Fibroblast of skin of left quadriceps (primary cell): ENCODE measurements around the gene LZTS3.
"Not testable (repeated sequence)": the region's sequence is repeated elsewhere in the genome, so short reads cannot be mapped to it uniquely, and the experiment has no call there.

Experiments
- DNase-seq, 2 experiments: peaks; one replicate each; pipeline ENCODE4 v3.0.0-alpha.2; 2013; ENCODE audit warnings: low read depth in 2 of 2

LZTS3 gene

GRCh38 chr20:3172933-3173609 lies at the start of gene LZTS3:
Gene LZTS3 (minus strand): TSS chr20:3173549. CDS start chr20:3167163, 6,386 bp downstream.
- DNase-seq = no peak

- DNase-seq = no peak
These were observed 48.3 kb upstream of the LZTS3 start for GRCh38 chr20:3221398-3222226.

- DNase-seq = no peak
These were observed 45.1 kb upstream of the LZTS3 start for GRCh38 chr20:3218307-3218988.

- DNase-seq = not testable (repeated sequence)
These were observed 42.1 kb upstream of the LZTS3 start for GRCh38 chr20:3215359-3215917.

- no peak for DNase-seq
These were observed 39.9 kb upstream of the LZTS3 start for GRCh38 chr20:3213226-3213625.

- DNase-seq = no peak
These were observed 37.0 kb upstream of the LZTS3 start for GRCh38 chr20:3210346-3210745.

- DNase-seq = no peak
These were observed 36.6 kb upstream of the LZTS3 start for GRCh38 chr20:3209946-3210317.

GRCh38 chr20:3209257-3209945 lies 36.1 kb upstream of the LZTS3 start, which contains the start of gene ITPA:
Gene ITPA (plus strand): TSS chr20:3209498. CDS start chr20:3209552, 54 bp downstream.
- no peak for DNase-seq

GRCh38 chr20:3208786-3209256 lies 35.5 kb upstream of the LZTS3 start:
- no peak for DNase-seq

GRCh38 chr20:3204124-3204794 lies 30.9 kb upstream of the LZTS3 start, which contains the start of gene DDRGK1:
Gene DDRGK1 (minus strand): TSS chr20:3204682. CDS start chr20:3204627, 55 bp downstream.
- DNase-seq = peak; percentile 52 to 55

GRCh38 chr20:3203315-3204123 lies 30.2 kb upstream of the LZTS3 start:
- no peak for DNase-seq

GRCh38 chr20:3202965-3203314 lies 29.6 kb upstream of the LZTS3 start:
- no peak for DNase-seq

- DNase-seq = no peak
These were observed 26.8 kb upstream of the LZTS3 start for GRCh38 chr20:3199976-3200755.

- DNase-seq = no peak
These were observed 25.9 kb upstream of the LZTS3 start for GRCh38 chr20:3199206-3199605.

GRCh38 chr20:3195590-3196237 lies 22.4 kb upstream of the LZTS3 start:
- no peak for DNase-seq

- DNase-seq = no peak
These were observed 21.4 kb upstream of the LZTS3 start for GRCh38 chr20:3194617-3195280.

- DNase-seq = no peak
These were observed 20.7 kb upstream of the LZTS3 start for GRCh38 chr20:3193806-3194616.
